GM06990 (cell line): ENCODE measurements around the gene FAAP100.

Source experiments
- DNase-seq: peaks from one replicate; pipeline ENCODE4 v3.0.0-alpha.2; 2011; ENCODE audit not compliant: insufficient read length; ENCODE audit errors: extremely low read depth
- H3K27me3 ChIP-seq: replicated peaks from 2 replicates; pipeline ENCODE4 v1.6.0; 2011; ENCODE audit warnings: low read length; ENCODE audit not compliant: control insufficient read depth, insufficient read depth
- H3K36me3 ChIP-seq: 2 replicates; pipeline ENCODE4 v1.5.1; 2011; ENCODE audit warnings: low read length; ENCODE audit not compliant: control insufficient read depth, insufficient read depth
- H3K4me3 ChIP-seq: replicated peaks from 2 replicates; pipeline ENCODE4 v1.5.1; 2011; ENCODE audit warnings: low read depth, mild to moderate bottlenecking, control low read depth, low read length
- CTCF ChIP-seq: IDR thresholded peaks from 2 replicates; pipeline ENCODE4 v1.5.1; 2011; ENCODE audit warnings: low read length, control low read depth, mild to moderate bottlenecking, inconsistent platforms; ENCODE audit not compliant: insufficient read depth, poor library complexity, severe bottlenecking

Gene FAAP100

GRCh38 chr17:81516439-81516838, 35.7 kb downstream of the FAAP100 start:
- no peak for TF ChIP-seq CTCF
- peaks cover 7% of the 10 kb centered on the region for H3K36me3 ChIP-seq
- no peaks in the 10 kb centered on the region for H3K27me3 ChIP-seq
- DNase-seq = peak; percentile 28
- peak overlapping the region; percentile 89 for H3K4me3 ChIP-seq

- no peak for DNase-seq
- Histone ChIP-seq H3K4me3 (peak overlapping the region; percentile 89), H3K27me3 (no peaks in the 10 kb centered on the region), H3K36me3 (peaks cover 16% of the 10 kb centered on the region)
- no peak for TF ChIP-seq CTCF
Measured at GRCh38 chr17:81515530-81516041, 36.6 kb downstream of the FAAP100 start.

- DNase-seq = peak; percentile 91
- TF ChIP-seq CTCF = no peak
- H3K27me3 ChIP-seq = no peaks in the 10 kb centered on the region
- H3K36me3 ChIP-seq = peaks cover 22% of the 10 kb centered on the region
- H3K4me3 ChIP-seq = peak overlapping the region; percentile 89
Measured at GRCh38 chr17:81514739-81515529, 37.2 kb downstream of the FAAP100 start.

- no peaks in the 10 kb centered on the region for H3K27me3 ChIP-seq
- H3K36me3 ChIP-seq = peaks cover 26% of the 10 kb centered on the region
- DNase-seq = no peak
- peak overlapping the region; percentile 89 for H3K4me3 ChIP-seq
- no peak for TF ChIP-seq CTCF
Measured at GRCh38 chr17:81514489-81514738, 37.7 kb downstream of the FAAP100 start.

GRCh38 chr17:81513753-81514488, 38.2 kb downstream of the FAAP100 start:
- no peak for TF ChIP-seq CTCF
- H3K4me3 ChIP-seq = peak overlapping the region; percentile 89
- H3K36me3 ChIP-seq = peaks cover 28% of the 10 kb centered on the region
- peak; percentile 73 for DNase-seq
- no peaks in the 10 kb centered on the region for H3K27me3 ChIP-seq
